ENCODE data around the gene FAM200C. TPM values are rescaled to one million over a fixed set of nuclear protein-coding genes. Genes with fewer than 3 reads are reported as not detected.
"Not testable (repeated sequence)": the region's sequence is repeated elsewhere in the genome, so short reads cannot be mapped to it uniquely, and the experiment has no call there.

FAM200C gene
- total RNA-seq, 1 experiment from 2014 or later, result 4.2 TPM

DNA sequence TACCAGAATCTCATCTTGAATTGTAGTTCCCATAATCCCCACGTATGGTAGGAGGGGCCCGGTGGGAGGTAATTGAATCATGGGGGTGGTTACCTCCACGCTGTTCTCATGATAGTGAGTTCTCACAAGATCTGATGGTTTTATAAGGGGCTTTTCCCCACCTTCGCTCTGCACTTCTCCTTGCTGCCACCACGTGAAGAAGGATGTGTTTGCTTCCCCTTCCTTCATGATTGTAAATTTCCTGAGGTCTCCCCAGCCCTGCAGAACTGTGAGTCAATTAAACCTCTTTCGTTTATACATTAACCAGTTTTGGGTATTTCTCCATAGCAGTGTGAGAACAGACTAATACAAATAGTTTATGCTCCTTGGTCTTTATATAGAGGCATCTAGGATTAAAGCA is 36.8 kb upstream of the FAM200C start:
- H3K27ac ChIP-seq (ENCODE audit: low read depth, low read length); H4K20me1 ChIP-seq (ENCODE audit: insufficient read depth); intact Hi-C loops (cut with micrococcal nuclease); H3K9ac ChIP-seq (ENCODE audit: low read length); H3K79me2 ChIP-seq (ENCODE audit: insufficient read depth, low read length); H3K36me3 ChIP-seq (ENCODE audit: control insufficient read depth in 1 of 2, insufficient read depth in 2 of 2, low read length in 2 of 2); RAD21 ChIA-PET (ENCODE audit: low non-redundant PET in 1 of 2, low total read pairs in 2 of 2, uncharacterized antibody in 2 of 2, unreplicated experiment in 2 of 2); H3K9me3 ChIP-seq (ENCODE audit: control insufficient read depth in 1 of 2, insufficient read depth in 1 of 2, low read depth in 1 of 2, low read length in 2 of 2); H3K4me2 ChIP-seq (ENCODE audit: low read length); CTCF ChIA-PET; H3K9me2 ChIP-seq (ENCODE audit: insufficient read depth); H2AFZ ChIP-seq (ENCODE audit: low read depth, low read length, poor library complexity, severe bottlenecking); H3K27me3 ChIP-seq (ENCODE audit: insufficient read depth, low read length); ATAC-seq; BruUV-seq (replicated peaks); DNase-seq (ENCODE audit: low read depth, low spot score); POLR2A ChIA-PET; H3K4me3 ChIP-seq (replicated peaks in 1 of 2; ENCODE audit: low read depth in 1 of 2, low read length in 2 of 2): not testable (repeated sequence)
- peaks cover 0 to 15% of the 10 kb centered on the region in 2 experiments; a peak in 1 of 4 replicates for H3K4me1 ChIP-seq (ENCODE audit: control insufficient read depth in 1 of 2, insufficient read depth in 2 of 2, low read length in 2 of 2)

DNA sequence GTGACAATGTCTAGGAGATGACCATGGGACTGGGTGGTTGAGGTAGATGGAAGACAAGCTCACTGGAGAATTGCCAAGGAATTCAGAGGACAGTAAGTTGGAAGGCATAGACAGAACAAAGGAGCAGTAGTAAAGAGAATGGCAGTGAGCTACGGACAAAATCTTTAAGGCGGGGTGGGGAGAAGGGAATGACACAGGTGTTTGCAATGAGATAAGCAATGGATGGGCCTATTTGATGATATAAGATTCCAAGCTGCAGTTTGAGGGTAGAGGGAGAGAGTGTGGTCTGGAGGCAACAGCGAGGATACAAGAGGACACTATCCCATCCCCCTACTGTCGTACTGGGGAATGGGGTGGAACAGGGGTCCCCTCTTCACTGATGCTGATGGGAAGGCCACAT is 36.2 kb upstream of the FAM200C start:
- Histone ChIP-seq H3K36me3 (ENCODE audit: control insufficient read depth in 1 of 2, insufficient read depth in 2 of 2, low read length in 2 of 2) (no peaks in the 10 kb centered on the region), H3K79me2 (ENCODE audit: insufficient read depth, low read length) (no peaks in the 10 kb centered on the region), H3K9me2 (ENCODE audit: insufficient read depth) (no peaks in the 10 kb centered on the region; the same call in 1 of the 2 replicates), H3K9me3 (ENCODE audit: control insufficient read depth in 1 of 2, insufficient read depth in 1 of 2, low read depth in 1 of 2, low read length in 2 of 2) (no peaks in the 10 kb centered on the region), H3K4me1 (ENCODE audit: control insufficient read depth in 1 of 2, insufficient read depth in 2 of 2, low read length in 2 of 2) (peaks cover 0 to 15% of the 10 kb centered on the region in 2 experiments; a peak in 1 of 4 replicates), H4K20me1 (ENCODE audit: insufficient read depth) (no peaks in the 10 kb centered on the region), H3K27ac (ENCODE audit: low read depth, low read length) (no peak overlapping the region), H3K4me2 (ENCODE audit: low read length) (no peak overlapping the region), H3K4me3 (replicated peaks in 1 of 2; ENCODE audit: low read depth in 1 of 2, low read length in 2 of 2) (no peak overlapping the region), H2AFZ (ENCODE audit: low read depth, low read length, poor library complexity, severe bottlenecking) (no peak overlapping the region), H3K27me3 (ENCODE audit: insufficient read depth, low read length) (no peaks in the 10 kb centered on the region), H3K9ac (ENCODE audit: low read length) (no peak overlapping the region)
- BruUV-seq (replicated peaks), result no TSS peak
- ChIA-PET CTCF (no interaction called here), POLR2A (no interaction called here), RAD21 (ENCODE audit: low non-redundant PET in 1 of 2, low total read pairs in 2 of 2, uncharacterized antibody in 2 of 2, unreplicated experiment in 2 of 2) (no interaction called here)
- TF ChIP-seq ELF1 (IDR thresholded peaks at IDR 0.05; ENCODE audit: borderline replicate concordance, low read depth), result no peak
- DNase-seq (ENCODE audit: low read depth, low spot score) (no peak), ATAC-seq (no peak)
- intact Hi-C loops (cut with micrococcal nuclease), result no loop called here

DNA sequence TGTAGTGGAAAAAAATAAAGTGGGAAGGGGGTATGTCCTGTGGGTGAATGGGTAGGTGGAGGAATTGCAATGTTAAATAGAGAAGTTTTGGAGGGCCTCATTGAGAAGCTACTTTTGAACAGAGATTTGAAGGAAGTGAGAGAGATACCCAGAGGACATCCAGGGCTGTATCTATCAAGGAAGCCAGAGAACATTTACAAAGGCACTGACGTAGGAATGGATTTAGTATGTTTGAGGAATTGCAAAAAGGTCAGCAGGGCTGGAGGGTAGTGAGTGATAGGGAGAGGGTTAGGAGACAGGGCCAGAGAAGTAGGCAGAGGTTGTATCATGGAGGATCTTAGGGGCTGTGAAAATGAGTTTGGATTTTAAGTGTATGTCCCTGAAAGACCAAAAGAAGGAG is 35.7 kb upstream of the FAM200C start:
- H3K4me1 ChIP-seq (ENCODE audit: control insufficient read depth in 1 of 2, insufficient read depth in 2 of 2, low read length in 2 of 2), result peaks cover 0 to 15% of the 10 kb centered on the region in 2 experiments; a peak in 1 of 4 replicates
- ChIA-PET POLR2A (no interaction called here), RAD21 (ENCODE audit: low non-redundant PET in 1 of 2, low total read pairs in 2 of 2, uncharacterized antibody in 2 of 2, unreplicated experiment in 2 of 2) (no interaction called here), CTCF (no interaction called here)
- intact Hi-C loops (cut with micrococcal nuclease), result no loop called here
- ATAC-seq (no peak), DNase-seq (ENCODE audit: low read depth, low spot score) (no peak)
- H3K9ac ChIP-seq (ENCODE audit: low read length), result no peak overlapping the region
- H3K27ac ChIP-seq (ENCODE audit: low read depth, low read length), result no peak overlapping the region
- H4K20me1 ChIP-seq (ENCODE audit: insufficient read depth), result no peaks in the 10 kb centered on the region
- no peak overlapping the region for H3K4me3 ChIP-seq (replicated peaks in 1 of 2; ENCODE audit: low read depth in 1 of 2, low read length in 2 of 2)
- H3K9me3 ChIP-seq (ENCODE audit: control insufficient read depth in 1 of 2, insufficient read depth in 1 of 2, low read depth in 1 of 2, low read length in 2 of 2), result no peaks in the 10 kb centered on the region
- H2AFZ ChIP-seq (ENCODE audit: low read depth, low read length, poor library complexity, severe bottlenecking), result no peak overlapping the region
- H3K27me3 ChIP-seq (ENCODE audit: insufficient read depth, low read length), result no peaks in the 10 kb centered on the region
- no TSS peak for BruUV-seq (replicated peaks)
- no peaks in the 10 kb centered on the region; the same call in 1 of the 2 replicates for H3K9me2 ChIP-seq (ENCODE audit: insufficient read depth)
- no peak overlapping the region for H3K4me2 ChIP-seq (ENCODE audit: low read length)
- no peaks in the 10 kb centered on the region for H3K79me2 ChIP-seq (ENCODE audit: insufficient read depth, low read length)
- H3K36me3 ChIP-seq (ENCODE audit: control insufficient read depth in 1 of 2, insufficient read depth in 2 of 2, low read length in 2 of 2), result no peaks in the 10 kb centered on the region
- TF ChIP-seq RAD21 (IDR thresholded peaks at IDR 0.05; ENCODE audit: low read depth), result no peak
- TF ChIP-seq EZH2 (IDR thresholded peaks at IDR 0.05), result no peak
- no peak for TF ChIP-seq CEBPB (IDR thresholded peaks at IDR 0.05; ENCODE audit: low read depth)
- TF ChIP-seq CTCF (IDR thresholded peaks at IDR 0.05 in 2 of 3, conservative IDR thresholded peaks at IDR 0.05 in 1 of 3; ENCODE audit: borderline replicate concordance in 1 of 3, insufficient read depth in 1 of 3, low read depth in 2 of 3, low read length in 2 of 3), result no peak
- no peak for TF ChIP-seq TCF7L2 (IDR thresholded peaks at IDR 0.05; ENCODE audit: borderline replicate concordance, extremely low read depth, insufficient read depth, insufficient read length)
- TF ChIP-seq ZFX (IDR thresholded peaks at IDR 0.05), result no peak
- TF ChIP-seq SIN3A (IDR thresholded peaks at IDR 0.05; ENCODE audit: low read depth), result no peak
- TF ChIP-seq MAX (IDR thresholded peaks at IDR 0.05), result no peak
- no peak for TF ChIP-seq ZNF274 (IDR thresholded peaks at IDR 0.05; ENCODE audit: low read depth, low read length)
- TF ChIP-seq EGR1 (IDR thresholded peaks at IDR 0.05; ENCODE audit: low read depth), result no peak
- no peak for TF ChIP-seq SP1 (IDR thresholded peaks at IDR 0.05; ENCODE audit: low read depth)
- no peak for TF ChIP-seq FOSL1 (IDR thresholded peaks at IDR 0.05; ENCODE audit: low read depth)
- no peak for TF ChIP-seq POLR2A (IDR thresholded peaks at IDR 0.05; ENCODE audit: borderline replicate concordance, extremely low read depth, insufficient read depth, insufficient read length)
